Hepatocyte (in vitro differentiated cells): ENCODE results near the gene UGT1A1.

Experiments
- EZH2 ChIP-seq: fragments of 200-600 bp; sonication (generic); IDR thresholded peaks from 2 replicates; pipeline ENCODE4 v1.6.1; 2016; ENCODE audit warnings: antibody characterized with exemption, mild to moderate bottlenecking, borderline replicate concordance
- EZH2phosphoT487 ChIP-seq: fragments of 200-600 bp; sonication (generic); IDR thresholded peaks from one replicate; pipeline ENCODE4 v1.6.1; 2018; ENCODE audit warnings: antibody characterized with exemption, mild to moderate bottlenecking, low read depth, moderate library complexity; ENCODE audit not compliant: unreplicated experiment, severe bottlenecking
- TF ChIP-seq, protein P1 (sequence below): fragments of 200-600 bp; sonication (generic); IDR thresholded peaks from 2 replicates; pipeline ENCODE4 v1.5.1; 2016; ENCODE audit warnings: antibody characterized with exemption, mild to moderate bottlenecking; ENCODE audit not compliant: poor library complexity

GRCh38 chr2:233818639-233819621 is 58.9 kb downstream of the UGT1A1 start:
- TF ChIP-seq, protein P1, sequence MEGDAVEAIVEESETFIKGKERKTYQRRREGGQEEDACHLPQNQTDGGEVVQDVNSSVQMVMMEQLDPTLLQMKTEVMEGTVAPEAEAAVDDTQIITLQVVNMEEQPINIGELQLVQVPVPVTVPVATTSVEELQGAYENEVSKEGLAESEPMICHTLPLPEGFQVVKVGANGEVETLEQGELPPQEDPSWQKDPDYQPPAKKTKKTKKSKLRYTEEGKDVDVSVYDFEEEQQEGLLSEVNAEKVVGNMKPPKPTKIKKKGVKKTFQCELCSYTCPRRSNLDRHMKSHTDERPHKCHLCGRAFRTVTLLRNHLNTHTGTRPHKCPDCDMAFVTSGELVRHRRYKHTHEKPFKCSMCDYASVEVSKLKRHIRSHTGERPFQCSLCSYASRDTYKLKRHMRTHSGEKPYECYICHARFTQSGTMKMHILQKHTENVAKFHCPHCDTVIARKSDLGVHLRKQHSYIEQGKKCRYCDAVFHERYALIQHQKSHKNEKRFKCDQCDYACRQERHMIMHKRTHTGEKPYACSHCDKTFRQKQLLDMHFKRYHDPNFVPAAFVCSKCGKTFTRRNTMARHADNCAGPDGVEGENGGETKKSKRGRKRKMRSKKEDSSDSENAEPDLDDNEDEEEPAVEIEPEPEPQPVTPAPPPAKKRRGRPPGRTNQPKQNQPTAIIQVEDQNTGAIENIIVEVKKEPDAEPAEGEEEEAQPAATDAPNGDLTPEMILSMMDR: no peak
- TF ChIP-seq EZH2 (no peak), EZH2phosphoT487 (no peak)
